GM12878 (cell line): Measurements from ENCODE around the gene CCDC106. TPM values are rescaled to one million over a fixed set of nuclear protein-coding genes. Genes with fewer than 3 reads are reported as not detected.

Experiments
- CREM ChIP-seq: IDR thresholded peaks from 2 replicates; pipeline ENCODE4 v1.6.1; 2014; ENCODE audit warnings: antibody characterized with exemption, low read depth
- EED ChIP-seq: sonication (generic); IDR thresholded peaks from 2 replicates; pipeline ENCODE4 v1.6.1; 2016; ENCODE audit warnings: antibody characterized with exemption, low read depth
- IRF3 ChIP-seq: fragments of 450-650 bp; IDR thresholded peaks from 2 replicates; pipeline ENCODE4 v1.6.1; 2014; ENCODE audit warnings: mild to moderate bottlenecking
- JUNB ChIP-seq: IDR thresholded peaks from 2 replicates; pipeline ENCODE4 v1.6.1; 2016; ENCODE audit warnings: antibody characterized with exemption, mild to moderate bottlenecking
- MAX ChIP-seq: IDR thresholded peaks from 2 replicates; pipeline ENCODE4 v1.6.1; 2012; ENCODE audit warnings: low read depth, low read length, improper control_type of control experiment
- MXI1 ChIP-seq: fragments of 150-350 bp; IDR thresholded peaks from 2 replicates; pipeline ENCODE4 v1.6.1; 2011; ENCODE audit warnings: low read depth, mild to moderate bottlenecking, inconsistent platforms, low read length, improper control_type of control experiment
- NR2C1 ChIP-seq: fragments of 450-650 bp; IDR thresholded peaks from 2 replicates; pipeline ENCODE4 v1.6.1; 2017; ENCODE audit warnings: antibody characterized with exemption, mild to moderate bottlenecking, moderate library complexity
- NRF1 ChIP-seq: conservative IDR thresholded peaks from 2 replicates; pipeline ENCODE4 v1.6.1; 2011; ENCODE audit warnings: mild to moderate bottlenecking, low read depth, low read length, improper control_type of control experiment
- RBBP5 ChIP-seq: fragments of 200-600 bp; sonication (generic); conservative IDR thresholded peaks from 2 replicates; pipeline ENCODE4 v1.6.1; 2016
- RELA ChIP-seq: fragments of 450-650 bp; IDR thresholded peaks from 2 replicates; pipeline ENCODE4 v1.8.0; 2014; ENCODE audit warnings: borderline replicate concordance; ENCODE audit not compliant: partially characterized antibody
- SPI1 ChIP-seq: IDR thresholded peaks from 2 replicates; pipeline ENCODE4 v1.6.1; 2011; ENCODE audit warnings: low read depth, mild to moderate bottlenecking, low read length, moderate library complexity, borderline replicate concordance; ENCODE audit not compliant: insufficient read depth
- USF1 ChIP-seq: IDR thresholded peaks from 2 replicates; pipeline ENCODE4 v1.6.1; 2011; ENCODE audit warnings: borderline replicate concordance, low read depth, mild to moderate bottlenecking, moderate library complexity, mixed read lengths, low read length; ENCODE audit not compliant: insufficient read depth; ENCODE audit errors: extremely low read length
- polyA plus RNA-seq, 11 experiments: library from polyadenylated mRNA; depleted of rRNA in 4 of 11; unstranded in 6 of 11; stranded (reverse) in 5 of 11; fragments of >200 nt; fragmentation: Nextera tagmentation in 4 of 11; fragmentation: Illumina TruSeq in 1 of 11; extraction: Ambion mirVana in 4 of 11; extraction: Trizol in 1 of 11; gene quantifications; 1 replicate in 1 of 11; 2 replicates in 10 of 11; pipeline versions ENCODE4 v1.2.1 to v1.2.3, GENCODE V29; 2011 to 2016; ENCODE audit warnings: inconsistent platforms in 2 of 11, missing spikeins in 2 of 11, low read depth in 1 of 11
- total RNA-seq, 4 experiments: library from RNA; depleted of rRNA in 3 of 4; stranded (reverse); fragments of >200 nt in 3 of 4; fragmentation: Illumina TruSeq in 1 of 4; extraction: Trizol in 1 of 4; gene quantifications; 2 replicates each; pipeline versions ENCODE4 v1.2.1 to v1.2.3, GENCODE V29; 2013 to 2021
- TF ChIP-seq, protein P1 (sequence below): fragments of 450-650 bp; IDR thresholded peaks from 2 replicates; pipeline ENCODE4 v1.6.1; 2018; ENCODE audit warnings: mild to moderate bottlenecking, low read depth, moderate library complexity; ENCODE audit not compliant: partially characterized antibody
- TF ChIP-seq, protein P2 (sequence below): fragments of 450-650 bp; IDR thresholded peaks from 2 replicates; pipeline ENCODE4 v1.6.1; 2017; ENCODE audit warnings: mild to moderate bottlenecking, moderate library complexity
- TF ChIP-seq, protein P3 (sequence below): IDR thresholded peaks from 2 replicates; pipeline ENCODE4 v1.6.1; 2011; ENCODE audit warnings: borderline replicate concordance, low read depth, mild to moderate bottlenecking, moderate library complexity, low read length; ENCODE audit not compliant: insufficient read depth, poor library complexity, severe bottlenecking

The CCDC106 gene
- total and polyA plus RNA-seq, 10 of the 15 experiments (the other 5 are each of a cell fraction or from before 2014, with no cell fraction given) = 0.04 to 35.9 (median 19.8) TPM

DNA sequence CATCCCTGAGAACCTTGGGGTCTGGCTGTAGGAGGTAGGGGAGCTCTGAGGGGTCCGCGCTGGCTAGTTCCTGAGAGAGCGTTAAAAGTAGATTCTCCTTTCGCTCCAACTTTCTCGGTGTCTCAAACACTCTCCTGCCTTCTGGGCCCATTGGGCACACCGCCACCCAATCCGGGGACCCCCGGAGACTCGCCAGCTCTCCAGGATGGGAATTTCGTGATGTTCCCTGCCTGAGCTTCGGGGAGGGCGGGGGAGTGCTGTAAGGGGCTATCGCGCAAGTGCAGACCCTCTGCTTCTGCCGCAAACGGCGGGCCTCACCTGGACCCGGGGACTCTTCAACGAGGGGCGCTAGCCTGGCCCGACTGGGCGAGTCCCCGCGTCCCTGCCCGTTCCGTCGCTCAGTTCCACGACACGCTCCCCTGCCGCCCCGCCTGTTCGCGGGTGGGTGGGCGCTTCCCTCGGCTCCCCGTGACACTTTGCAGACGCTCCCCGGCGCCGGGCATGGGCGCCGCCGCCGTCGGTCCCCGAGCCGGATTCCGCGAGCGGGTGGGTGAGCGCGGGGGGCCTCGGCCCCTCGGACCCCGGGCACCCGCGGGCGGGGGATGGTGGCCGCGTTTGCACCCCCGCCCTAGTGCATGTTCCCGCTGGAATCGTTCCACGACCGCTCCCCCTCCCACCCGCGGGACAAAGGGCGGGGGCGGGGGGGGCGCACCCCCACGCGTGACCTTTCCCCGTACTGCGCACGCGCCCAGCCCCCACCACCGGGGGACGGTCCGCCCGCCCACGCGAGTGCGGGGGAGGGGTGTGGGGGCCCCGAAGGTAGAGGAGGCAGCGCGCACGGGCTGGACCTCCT lies at the start of gene CCDC106 (continued):
- TF ChIP-seq, protein P1, sequence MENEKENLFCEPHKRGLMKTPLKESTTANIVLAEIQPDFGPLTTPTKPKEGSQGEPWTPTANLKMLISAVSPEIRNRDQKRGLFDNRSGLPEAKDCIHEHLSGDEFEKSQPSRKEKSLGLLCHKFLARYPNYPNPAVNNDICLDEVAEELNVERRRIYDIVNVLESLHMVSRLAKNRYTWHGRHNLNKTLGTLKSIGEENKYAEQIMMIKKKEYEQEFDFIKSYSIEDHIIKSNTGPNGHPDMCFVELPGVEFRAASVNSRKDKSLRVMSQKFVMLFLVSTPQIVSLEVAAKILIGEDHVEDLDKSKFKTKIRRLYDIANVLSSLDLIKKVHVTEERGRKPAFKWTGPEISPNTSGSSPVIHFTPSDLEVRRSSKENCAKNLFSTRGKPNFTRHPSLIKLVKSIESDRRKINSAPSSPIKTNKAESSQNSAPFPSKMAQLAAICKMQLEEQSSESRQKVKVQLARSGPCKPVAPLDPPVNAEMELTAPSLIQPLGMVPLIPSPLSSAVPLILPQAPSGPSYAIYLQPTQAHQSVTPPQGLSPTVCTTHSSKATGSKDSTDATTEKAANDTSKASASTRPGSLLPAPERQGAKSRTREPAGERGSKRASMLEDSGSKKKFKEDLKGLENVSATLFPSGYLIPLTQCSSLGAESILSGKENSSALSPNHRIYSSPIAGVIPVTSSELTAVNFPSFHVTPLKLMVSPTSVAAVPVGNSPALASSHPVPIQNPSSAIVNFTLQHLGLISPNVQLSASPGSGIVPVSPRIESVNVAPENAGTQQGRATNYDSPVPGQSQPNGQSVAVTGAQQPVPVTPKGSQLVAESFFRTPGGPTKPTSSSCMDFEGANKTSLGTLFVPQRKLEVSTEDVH = no peak
- TF ChIP-seq RELA = peak; percentile 54
- TF ChIP-seq NR2C1 = peak; percentile 50
- TF ChIP-seq SPI1 = no peak
- peak; percentile 27; the same call in 1 of the 2 replicates for TF ChIP-seq MAX
- peak; percentile 20; the same call in 1 of the 2 replicates for TF ChIP-seq CREM
- TF ChIP-seq, protein P2, sequence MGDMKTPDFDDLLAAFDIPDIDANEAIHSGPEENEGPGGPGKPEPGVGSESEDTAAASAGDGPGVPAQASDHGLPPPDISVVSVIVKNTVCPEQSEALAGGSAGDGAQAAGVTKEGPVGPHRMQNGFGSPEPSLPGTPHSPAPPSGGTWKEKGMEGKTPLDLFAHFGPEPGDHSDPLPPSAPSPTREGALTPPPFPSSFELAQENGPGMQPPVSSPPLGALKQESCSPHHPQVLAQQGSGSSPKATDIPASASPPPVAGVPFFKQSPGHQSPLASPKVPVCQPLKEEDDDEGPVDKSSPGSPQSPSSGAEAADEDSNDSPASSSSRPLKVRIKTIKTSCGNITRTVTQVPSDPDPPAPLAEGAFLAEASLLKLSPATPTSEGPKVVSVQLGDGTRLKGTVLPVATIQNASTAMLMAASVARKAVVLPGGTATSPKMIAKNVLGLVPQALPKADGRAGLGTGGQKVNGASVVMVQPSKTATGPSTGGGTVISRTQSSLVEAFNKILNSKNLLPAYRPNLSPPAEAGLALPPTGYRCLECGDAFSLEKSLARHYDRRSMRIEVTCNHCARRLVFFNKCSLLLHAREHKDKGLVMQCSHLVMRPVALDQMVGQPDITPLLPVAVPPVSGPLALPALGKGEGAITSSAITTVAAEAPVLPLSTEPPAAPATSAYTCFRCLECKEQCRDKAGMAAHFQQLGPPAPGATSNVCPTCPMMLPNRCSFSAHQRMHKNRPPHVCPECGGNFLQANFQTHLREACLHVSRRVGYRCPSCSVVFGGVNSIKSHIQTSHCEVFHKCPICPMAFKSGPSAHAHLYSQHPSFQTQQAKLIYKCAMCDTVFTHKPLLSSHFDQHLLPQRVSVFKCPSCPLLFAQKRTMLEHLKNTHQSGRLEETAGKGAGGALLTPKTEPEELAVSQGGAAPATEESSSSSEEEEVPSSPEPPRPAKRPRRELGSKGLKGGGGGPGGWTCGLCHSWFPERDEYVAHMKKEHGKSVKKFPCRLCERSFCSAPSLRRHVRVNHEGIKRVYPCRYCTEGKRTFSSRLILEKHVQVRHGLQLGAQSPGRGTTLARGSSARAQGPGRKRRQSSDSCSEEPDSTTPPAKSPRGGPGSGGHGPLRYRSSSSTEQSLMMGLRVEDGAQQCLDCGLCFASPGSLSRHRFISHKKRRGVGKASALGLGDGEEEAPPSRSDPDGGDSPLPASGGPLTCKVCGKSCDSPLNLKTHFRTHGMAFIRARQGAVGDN = no peak
- TF ChIP-seq MXI1 = peak; percentile 57
- no peak for TF ChIP-seq USF1
- peak; percentile 94 for TF ChIP-seq IRF3
- TF ChIP-seq NRF1 = no peak
- peak; percentile 58 for TF ChIP-seq EED
- TF ChIP-seq RBBP5 = no peak
- TF ChIP-seq JUNB = peak; percentile 100
- TF ChIP-seq, protein P3, sequence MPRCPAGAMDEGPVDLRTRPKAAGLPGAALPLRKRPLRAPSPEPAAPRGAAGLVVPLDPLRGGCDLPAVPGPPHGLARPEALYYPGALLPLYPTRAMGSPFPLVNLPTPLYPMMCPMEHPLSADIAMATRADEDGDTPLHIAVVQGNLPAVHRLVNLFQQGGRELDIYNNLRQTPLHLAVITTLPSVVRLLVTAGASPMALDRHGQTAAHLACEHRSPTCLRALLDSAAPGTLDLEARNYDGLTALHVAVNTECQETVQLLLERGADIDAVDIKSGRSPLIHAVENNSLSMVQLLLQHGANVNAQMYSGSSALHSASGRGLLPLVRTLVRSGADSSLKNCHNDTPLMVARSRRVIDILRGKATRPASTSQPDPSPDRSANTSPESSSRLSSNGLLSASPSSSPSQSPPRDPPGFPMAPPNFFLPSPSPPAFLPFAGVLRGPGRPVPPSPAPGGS = peak; percentile 20
- TF ChIP-seq, all 136 proteins: peak for 38
